Activated effector memory CD4-positive, alpha-beta T cell treated with Interleukin-2 at 50 U/mL for 16 hours (primary cell): ENCODE results near the gene PXMP4.

ENCODE experiments used
- DNase-seq: peaks from one replicate; pipeline ENCODE4 v3.0.0-alpha.2; 2020

PXMP4 gene

DNA sequence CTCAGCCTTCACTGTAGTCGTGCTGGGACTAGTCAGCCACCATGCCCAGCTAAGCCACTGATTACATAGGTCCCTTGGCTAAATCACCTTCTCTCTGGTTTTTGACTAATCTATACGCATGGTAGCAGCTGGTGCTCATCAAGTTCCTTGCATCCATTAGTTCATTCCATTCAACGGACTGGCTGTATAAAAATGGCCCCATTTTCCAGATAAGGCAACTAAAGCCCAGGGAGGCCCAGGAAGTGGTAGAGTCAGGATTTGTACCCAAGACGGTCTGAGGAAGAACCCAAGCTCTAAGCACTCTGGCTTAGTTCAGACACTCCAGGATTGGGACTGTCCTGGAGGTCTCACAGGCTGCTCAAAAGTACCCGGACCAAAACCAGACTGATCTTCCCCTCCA lies 38.8 kb downstream of the PXMP4 start:
- DNase-seq = no peak

GRCh38 chr20:33680686-33681085 lies 39.4 kb downstream of the PXMP4 start:
- DNase-seq = no peak

GRCh38 chr20:33679758-33680485 lies 40.2 kb downstream of the PXMP4 start:
- DNase-seq = peak; percentile 45

DNA sequence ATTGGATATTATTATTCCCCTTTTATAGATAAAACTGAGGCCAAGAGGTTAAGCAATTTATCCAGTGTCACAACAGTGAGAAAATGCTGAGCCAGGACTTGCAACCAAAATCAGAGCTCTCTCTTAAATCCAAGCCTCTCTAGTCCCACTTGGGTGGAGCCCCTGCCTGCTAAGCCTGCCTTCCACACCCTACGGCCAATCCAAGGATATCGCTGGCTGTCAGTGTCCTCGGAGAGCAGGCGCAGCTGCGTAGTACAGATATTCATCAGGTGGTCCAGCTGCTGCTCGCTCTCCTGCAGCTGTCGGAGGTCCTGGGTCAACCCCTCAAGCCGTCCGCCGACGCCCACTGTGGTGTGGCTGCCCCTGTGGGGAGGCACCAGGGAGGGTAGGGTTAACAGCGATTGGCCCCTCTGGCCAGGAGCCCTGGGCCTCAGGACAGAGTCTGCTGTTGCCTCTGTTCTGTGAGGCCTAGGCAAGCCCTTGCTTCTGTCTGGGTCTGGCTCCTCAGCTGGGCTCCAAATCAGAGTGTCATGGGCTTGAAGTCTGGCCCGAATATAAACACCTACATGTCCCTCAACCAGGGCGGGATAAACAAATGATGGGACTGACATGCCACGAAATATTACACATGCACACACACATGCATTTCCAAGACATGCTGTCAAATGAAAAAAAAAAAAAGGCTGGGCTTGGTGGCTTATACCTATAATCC lies 42.0 kb downstream of the PXMP4 start:
- no peak for DNase-seq

DNA sequence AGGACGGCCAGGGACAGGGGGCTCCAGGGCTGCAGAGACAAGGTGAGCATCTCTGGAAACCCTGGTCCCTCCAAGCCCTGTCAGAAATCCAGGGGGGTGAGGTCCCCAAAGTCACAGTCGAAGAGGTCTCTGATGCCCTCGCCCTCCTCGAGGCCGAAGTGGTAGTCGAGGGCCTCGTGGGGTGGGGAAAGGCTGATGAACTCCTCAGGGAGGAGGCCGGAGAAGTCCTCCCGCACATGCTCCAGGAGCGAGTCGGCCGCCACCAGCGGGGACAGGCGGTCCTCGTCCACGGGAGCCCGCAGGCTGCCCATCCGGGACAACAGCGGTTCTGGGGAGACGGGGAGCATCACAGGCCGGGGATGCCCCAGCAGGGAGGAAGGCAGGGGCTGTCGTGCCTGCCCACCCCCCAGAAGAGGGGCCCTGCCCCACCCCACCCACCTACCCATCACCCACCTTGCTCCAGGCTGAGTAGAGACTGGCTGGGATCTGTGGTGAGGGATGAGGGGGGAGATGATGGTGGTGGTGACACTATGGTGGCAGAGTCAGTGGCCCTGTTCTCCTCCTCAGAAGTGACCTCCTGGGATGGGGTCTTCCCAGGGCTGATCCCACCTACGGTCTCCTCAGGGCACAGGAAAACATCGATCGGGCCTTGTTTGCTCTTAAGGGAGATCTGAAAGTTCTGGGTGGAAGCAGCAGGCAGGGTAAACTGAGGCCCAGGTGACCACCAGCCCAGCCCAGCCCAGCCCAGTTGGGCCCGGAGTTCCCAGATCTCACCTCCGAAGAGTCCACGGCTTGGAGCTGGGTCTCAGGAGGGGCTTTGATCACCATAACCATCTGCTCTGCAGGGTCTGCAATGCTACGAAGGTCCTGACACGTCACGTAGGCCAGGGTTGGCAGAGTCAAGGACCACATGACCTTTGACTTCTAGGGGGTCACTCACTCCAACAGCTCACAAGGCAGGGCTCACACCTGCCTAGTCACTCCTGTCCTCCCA lies 43.2 kb downstream of the PXMP4 start:
- DNase-seq = no peak

GRCh38 chr20:33676121-33676520 lies 44.0 kb downstream of the PXMP4 start:
- DNase-seq = no peak

DNA sequence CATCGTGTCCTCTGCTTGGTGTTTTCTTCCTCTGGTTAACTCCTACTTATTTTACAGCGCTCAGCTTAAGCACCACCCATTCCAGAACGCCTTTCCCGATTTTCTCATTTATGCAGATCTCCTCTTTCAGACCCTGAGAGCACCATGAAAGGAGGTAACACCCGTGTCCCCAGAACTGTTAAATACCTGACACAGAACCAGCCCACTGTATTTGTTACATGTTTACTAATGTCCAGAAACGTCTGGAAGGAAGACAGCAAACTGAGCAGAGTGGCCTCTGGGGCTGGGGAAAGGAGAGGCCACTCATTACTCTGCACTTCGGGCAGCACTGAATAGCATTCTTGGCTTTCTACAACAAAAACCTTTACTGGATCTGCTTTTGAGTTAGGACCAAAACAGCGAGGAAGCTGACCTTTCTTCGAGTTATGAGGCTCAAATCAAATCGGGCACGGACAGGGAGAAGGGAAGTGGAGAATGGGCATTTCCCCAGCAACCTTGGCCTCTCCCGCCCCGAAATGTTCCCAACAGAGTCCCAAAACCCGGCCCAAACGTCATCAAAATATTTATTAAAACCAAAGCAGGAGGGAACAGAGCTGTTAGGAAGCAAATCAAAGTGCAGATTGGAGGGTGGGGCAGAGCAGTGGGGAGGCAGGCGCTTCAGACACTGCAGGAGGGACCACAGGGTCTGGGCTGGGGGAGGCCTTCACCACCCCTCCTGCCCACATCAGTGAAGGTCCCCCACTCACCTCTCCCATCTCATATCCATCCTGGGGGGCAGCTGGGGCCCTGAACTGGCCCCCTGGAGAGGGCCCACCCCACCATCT lies 44.8 kb downstream of the PXMP4 start:
- DNase-seq = no peak

DNA sequence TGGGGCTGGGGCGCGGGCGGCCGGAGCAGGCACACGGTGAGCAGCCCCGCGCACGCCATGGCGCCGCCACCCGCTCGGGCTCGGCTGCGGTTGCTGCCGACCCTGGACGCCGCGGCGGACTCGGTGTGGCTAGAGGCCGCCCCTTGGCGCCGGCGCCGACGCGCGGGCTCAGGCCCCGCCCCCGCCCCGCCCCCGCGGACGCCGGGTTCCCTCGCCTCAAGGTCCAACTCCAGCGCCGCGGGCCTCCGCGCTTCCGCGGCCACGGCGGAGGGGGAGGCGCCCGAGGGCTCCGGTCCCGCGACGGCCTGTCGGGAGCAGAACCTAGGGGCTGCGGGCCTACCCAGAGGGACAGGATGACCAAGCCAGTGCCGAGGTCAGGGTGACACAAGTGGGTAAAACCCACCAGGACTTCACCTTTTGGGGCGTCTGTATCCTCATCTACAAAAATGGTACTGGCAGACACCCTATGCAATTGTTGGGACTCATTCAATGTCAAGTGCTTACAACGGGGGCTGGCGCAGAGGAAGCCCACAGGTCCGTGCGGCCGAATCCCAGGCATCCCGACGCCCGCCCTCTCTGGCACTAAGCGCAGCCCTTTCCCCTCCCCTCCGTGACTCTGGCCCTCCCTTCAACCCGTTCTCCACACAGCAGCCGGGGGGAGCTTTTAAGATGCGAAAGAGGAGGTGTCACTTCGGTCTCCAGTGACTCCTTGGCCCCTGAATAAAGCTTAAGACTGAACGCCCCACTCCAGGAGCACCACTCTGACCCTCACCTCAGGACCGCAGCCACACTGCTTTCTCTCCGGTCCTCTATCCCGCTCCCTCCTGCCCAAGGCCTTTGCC lies 45.6 kb downstream of the PXMP4 start, which contains the start of gene NECAB3:
Gene NECAB3, minus strand, starts transcription at position 135 of the 842 bp plus-strand sequence. Its CDS starts 76 bp downstream, at position 59.
- peak; percentile 52 for DNase-seq

- DNase-seq = no peak
Measured at GRCh38 chr20:33673410-33674293, 46.5 kb downstream of the PXMP4 start.

GRCh38 chr20:33673114-33673409 lies 47.0 kb downstream of the PXMP4 start:
- no peak for DNase-seq

DNA sequence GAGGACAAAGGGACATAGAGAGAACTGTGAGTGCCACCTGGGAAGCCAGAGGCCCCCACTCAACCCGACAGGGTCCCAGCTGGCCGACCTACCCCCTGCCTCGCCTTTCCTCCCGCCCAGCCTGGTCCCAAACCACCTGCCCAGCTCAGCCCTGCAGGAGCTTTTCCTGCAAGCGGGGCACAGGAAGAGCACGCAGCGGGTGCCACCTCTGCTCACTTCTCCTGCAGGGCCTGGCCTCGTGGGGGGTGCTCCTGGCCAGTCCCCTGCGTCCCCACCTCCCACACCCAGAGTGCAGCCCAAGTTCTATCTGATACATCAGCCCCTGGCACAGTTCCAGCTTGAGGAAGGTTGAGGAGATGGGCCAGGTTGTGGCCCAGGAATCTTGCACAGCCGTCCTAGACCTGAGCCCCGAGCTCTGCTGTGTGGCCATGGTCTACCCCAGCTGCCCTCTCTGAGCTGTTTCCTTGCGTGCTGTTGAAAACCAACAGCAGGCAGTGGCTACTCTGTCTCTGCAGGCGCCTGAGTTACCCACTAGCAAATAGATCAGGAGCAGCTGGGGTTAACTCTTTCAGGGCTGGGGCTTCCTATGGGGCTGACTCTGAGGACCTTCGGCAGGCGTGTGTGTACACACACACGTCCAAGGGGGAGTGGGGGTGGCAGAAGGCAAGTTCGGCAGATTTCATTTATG lies 47.5 kb downstream of the PXMP4 start:
- no peak for DNase-seq

GRCh38 chr20:33671573-33672288 lies 48.4 kb downstream of the PXMP4 start:
- no peak for DNase-seq

DNA sequence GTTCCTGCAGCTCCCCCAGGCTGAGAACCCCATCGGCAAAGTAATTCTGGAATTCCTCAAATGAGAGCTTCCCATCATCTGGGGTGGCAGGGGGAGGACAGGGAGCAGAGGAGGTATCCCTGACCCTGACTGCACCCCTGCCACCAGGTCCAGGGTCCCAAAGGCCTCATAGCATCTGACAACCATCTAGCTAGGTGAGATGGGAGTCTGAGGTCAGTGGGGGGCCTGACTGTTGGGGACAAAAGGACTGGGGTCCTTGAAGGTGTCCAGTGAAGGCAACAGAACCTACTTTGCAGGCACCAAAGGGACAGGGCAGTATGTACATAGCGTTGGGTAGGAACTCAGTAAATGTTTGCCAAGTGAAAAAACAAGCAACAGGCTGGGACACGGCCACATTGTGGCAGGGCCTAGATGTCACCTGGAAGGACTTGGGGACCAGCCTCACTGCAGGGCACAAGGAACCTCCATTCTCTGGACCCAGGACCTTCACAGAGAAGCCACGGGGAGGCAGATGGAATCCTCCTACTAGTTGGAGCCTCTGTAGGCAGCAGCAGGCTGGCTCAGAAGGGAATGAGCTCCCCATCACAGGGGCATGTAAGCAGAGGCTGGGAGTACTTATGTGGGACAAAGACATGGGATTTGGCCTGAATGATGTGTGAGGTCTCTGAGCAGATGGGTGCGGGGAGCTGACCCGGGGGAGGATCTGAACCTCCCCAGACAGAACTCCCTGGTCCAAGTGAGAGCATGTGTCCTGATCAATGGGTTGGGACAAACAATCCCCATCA lies 49.2 kb downstream of the PXMP4 start:
- DNase-seq = no peak

DNA sequence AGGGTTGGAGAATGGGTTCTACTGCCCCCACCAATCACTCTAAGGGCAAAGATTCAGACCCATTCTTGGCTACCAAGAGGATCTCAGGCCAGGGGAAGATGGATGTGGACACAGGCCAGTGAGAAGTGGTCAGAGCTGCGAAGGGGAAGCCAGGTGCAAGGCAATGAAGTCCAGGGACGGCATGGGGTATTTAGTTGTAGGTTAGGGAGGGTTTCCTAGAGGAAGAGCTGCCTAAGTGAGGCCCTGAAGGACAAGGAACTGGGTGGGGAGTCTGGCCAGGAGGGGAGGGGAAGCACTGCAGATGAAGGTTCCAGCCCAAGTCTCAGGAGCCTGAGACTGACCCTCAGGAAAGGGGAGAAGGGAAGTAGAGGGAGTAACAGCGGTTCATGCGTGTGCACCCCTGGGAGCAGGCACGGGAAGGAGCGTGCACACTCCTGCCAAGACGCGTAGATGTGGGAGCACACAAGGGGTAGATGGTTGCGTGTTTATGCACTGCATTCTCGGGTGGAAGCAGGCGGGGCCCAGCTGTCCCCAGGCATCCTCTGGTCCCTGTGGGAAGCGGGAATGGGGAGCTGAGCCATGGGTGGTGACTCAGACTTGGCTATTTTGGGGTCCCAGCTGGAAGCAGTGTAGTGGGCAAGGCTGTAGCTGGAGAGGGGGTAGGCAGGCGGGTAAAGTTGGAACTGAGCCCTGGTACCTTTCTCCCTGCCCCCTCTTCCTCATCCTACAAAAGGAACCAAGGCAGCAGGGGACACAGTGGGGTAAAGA lies 50.1 kb downstream of the PXMP4 start:
- DNase-seq = no peak

- no peak for DNase-seq
Measured at GRCh38 chr20:33669224-33669623, 50.9 kb downstream of the PXMP4 start.

DNA sequence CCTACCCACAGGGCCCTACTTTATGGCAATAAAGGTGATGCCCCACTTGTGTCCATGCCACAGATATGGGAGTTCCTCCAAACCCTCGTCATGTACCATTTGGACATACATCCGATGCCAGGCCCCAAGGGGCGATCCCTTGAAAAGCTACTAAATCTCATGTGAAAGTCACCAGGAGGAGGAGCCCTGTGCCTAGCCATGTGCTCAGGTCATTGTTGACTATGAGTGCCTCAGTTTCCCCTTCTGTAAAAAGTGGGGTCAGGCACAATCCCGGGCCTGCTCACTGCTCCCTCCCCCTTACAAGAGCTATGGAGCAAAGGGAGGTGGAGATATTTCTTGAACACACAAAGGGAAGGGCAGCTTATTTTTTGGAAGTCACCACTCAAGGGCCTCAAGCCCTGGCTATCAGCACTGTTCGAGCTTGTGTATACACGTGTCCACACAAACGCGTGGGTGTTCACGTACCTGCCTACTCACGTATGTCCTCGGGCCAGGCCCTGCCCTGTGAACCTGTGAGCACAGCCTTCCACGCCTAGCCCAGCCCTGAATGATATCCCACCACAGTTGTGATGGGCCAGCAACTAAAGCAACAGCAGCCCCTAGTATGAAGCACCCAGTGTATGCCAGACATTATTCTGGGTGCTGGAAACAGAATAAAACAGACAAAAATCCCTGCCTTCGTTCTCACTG lies 51.5 kb downstream of the PXMP4 start:
- DNase-seq = no peak
